K562 (cell line): Measurements from ENCODE around the gene GALNT17. TPM values are rescaled to one million over a fixed set of nuclear protein-coding genes. Genes with fewer than 3 reads are reported as not detected.

ENCODE experiments used
- ATAC-seq: fragments of 200-7000 bp; cut with Tn5 transposase; 3 replicates; pipeline ENCODE4 v1.9.1; 2020; ENCODE audit warnings: moderate library complexity
- BruUV-seq: library from RNA; stranded (reverse); fragments of 400-500 nt; replicated peaks from 2 replicates; lab custom pipeline; 2021; lab: Mats Ljungman, UMichigan
- CTCF ChIA-PET: fragments of 300-600 bp; formaldehyde crosslinking; extraction: SDS; loops from one replicate; lab custom pipeline; 2021; ENCODE audit warnings: low intra/inter-chr PET ratio; lab: Yijun Ruan, JAX
- POLR2A ChIA-PET: fragments of 300-600, 350-650 bp; sonication (Branson Sonifier 250); formaldehyde crosslinking; extraction: SDS; loops from one replicate; lab custom pipeline; 2021; ENCODE audit warnings: antibody characterized with exemption, inconsistent platforms; lab: Yijun Ruan, JAX
- DNase-seq, 4 experiments: peaks; one replicate each; pipeline versions ENCODE4 v3.0.0 to v3.0.0-alpha.2; 2011 to 2018; ENCODE audit warnings: low spot score in 3 of 4, mixed read lengths in 3 of 4; ENCODE audit errors: extremely low read depth in 1 of 4
- FAIRE-seq: peaks from 2 replicates; lab custom pipeline; 2011; peaks lifted over from hg19 to GRCh38; lab: Jason Lieb, UNC
- H2AFZ ChIP-seq: 2 replicates; pipeline ENCODE4 v1.6.0; 2011; ENCODE audit warnings: low read depth, low read length, control low read depth, inconsistent platforms
- H3K27ac ChIP-seq: fragments of 200-600 bp; 3 replicates; pipeline ENCODE4 v1.8.0; 2011; ENCODE audit warnings: low read depth, mild to moderate bottlenecking, control low read depth, inconsistent platforms, low read length, moderate library complexity, mixed read lengths; ENCODE audit errors: extremely low read depth
- H3K27me3 ChIP-seq, 2 experiments: fragments of 300-600 bp in 1 of 2; 2 replicates in 1 of 2; 3 replicates in 1 of 2; pipeline versions ENCODE4 v1.6.0 to v1.8.0; 2011; ENCODE audit warnings: inconsistent platforms in 2 of 2, low read length in 2 of 2, mild to moderate bottlenecking in 1 of 2, mixed read lengths in 1 of 2, moderate library complexity in 1 of 2; ENCODE audit not compliant: control insufficient read depth in 2 of 2, insufficient read depth in 2 of 2
- H3K36me3 ChIP-seq: fragments of 300-600 bp; 3 replicates; pipeline ENCODE4 v1.8.0; 2011; ENCODE audit warnings: mild to moderate bottlenecking, low read length, inconsistent platforms; ENCODE audit not compliant: control insufficient read depth, insufficient read depth
- H3K4me1 ChIP-seq, 2 experiments: fragments of 200-600 bp in 1 of 2; replicated peaks in 1 of 2; 2 replicates in 1 of 2; 3 replicates in 1 of 2; pipeline versions ENCODE4 v1.5.1 to v1.8.0; 2011; ENCODE audit warnings: inconsistent platforms in 2 of 2, low read length in 2 of 2, mild to moderate bottlenecking in 1 of 2, mixed read lengths in 1 of 2, moderate library complexity in 1 of 2; ENCODE audit not compliant: control insufficient read depth in 2 of 2, insufficient read depth in 2 of 2
- H3K4me2 ChIP-seq: 2 replicates; pipeline ENCODE4 v1.6.1; 2011; ENCODE audit warnings: low read length, control low read depth, inconsistent platforms, mixed read lengths; ENCODE audit not compliant: insufficient read depth
- H3K4me3 ChIP-seq: fragments of 200-600 bp; sonication (generic), shearing (Covaris generic); 2 replicates; pipeline ENCODE4 v1.5.1; 2016; ENCODE audit warnings: control low read depth, inconsistent platforms
- H3K79me2 ChIP-seq: fragments of 200-600 bp; 3 replicates; pipeline ENCODE4 v1.8.0; 2011; ENCODE audit warnings: low read length, inconsistent platforms; ENCODE audit not compliant: control insufficient read depth, insufficient read depth
- H3K9ac ChIP-seq, 2 experiments: 2 replicates each; pipeline versions ENCODE4 v1.6.0 to v1.6.1; 2011; ENCODE audit warnings: low read depth in 2 of 2, low read length in 2 of 2, control low read depth in 1 of 2, inconsistent platforms in 1 of 2, mild to moderate bottlenecking in 1 of 2, mixed read lengths in 1 of 2; ENCODE audit not compliant: insufficient read depth in 1 of 2
- H3K9me1 ChIP-seq: one replicate; pipeline ENCODE4 v1.6.0; 2011; ENCODE audit warnings: inconsistent platforms, mild to moderate bottlenecking, low read length, moderate library complexity; ENCODE audit not compliant: control insufficient read depth, insufficient read depth
- H3K9me3 ChIP-seq: replicated peaks from 2 replicates; pipeline ENCODE4 v1.5.1; 2011; ENCODE audit warnings: low read depth, low read length, inconsistent platforms; ENCODE audit not compliant: control insufficient read depth, insufficient read depth
- H4K20me1 ChIP-seq: replicated peaks from 2 replicates; pipeline ENCODE4 v1.6.1; 2011; ENCODE audit warnings: low read length, inconsistent platforms, mixed read lengths; ENCODE audit not compliant: control insufficient read depth, insufficient read depth
- CREB3 ChIP-seq: fragments of 450-650 bp; conservative IDR thresholded peaks from 2 replicates; pipeline ENCODE4 v1.6.1; 2016; ENCODE audit warnings: missing genetic modification characterization, low read depth, mild to moderate bottlenecking, missing compliant biosample characterization, moderate library complexity
- ESRRA ChIP-seq: fragments of 450-650 bp; IDR thresholded peaks from 2 replicates; pipeline ENCODE4 v1.6.1; 2014; ENCODE audit warnings: low read depth, mild to moderate bottlenecking, moderate library complexity, borderline replicate concordance
- FOXJ2 ChIP-seq: fragments of 200-800 bp; sonication (Bioruptor generic); IDR thresholded peaks from 2 replicates; pipeline ENCODE4 v1.6.1; 2016; ENCODE audit warnings: missing genetic modification characterization, missing compliant biosample characterization
- NFXL1 ChIP-seq: fragments of 450-650 bp; formaldehyde crosslinking; IDR thresholded peaks from 2 replicates; pipeline ENCODE4 v1.4.0; 2021; ENCODE audit warnings: mild to moderate bottlenecking
- PCBP2 ChIP-seq: fragments of 200-400 bp; formaldehyde crosslinking; IDR thresholded peaks from 2 replicates; pipeline ENCODE4 v1.6.1; 2018; ENCODE audit warnings: low read length, low read depth, mild to moderate bottlenecking, moderate library complexity; ENCODE audit not compliant: poor library complexity, severe bottlenecking
- TBP ChIP-seq: optimal IDR thresholded peaks from 2 replicates; pipeline ENCODE3; 2011; ENCODE audit warnings: low read depth, low read length, improper control_type of control experiment
- ZFP36 ChIP-seq: fragments of 150-350 bp; IDR thresholded peaks from 2 replicates; pipeline ENCODE4 v1.6.1; 2018; ENCODE audit warnings: low read length, low read depth; ENCODE audit not compliant: partially characterized antibody
- ZNF146 ChIP-seq: IDR thresholded peaks from one replicate; pipeline ENCODE4 v1.6.1; 2018; ENCODE audit warnings: missing compliant biosample characterization; ENCODE audit not compliant: unreplicated experiment
- ZNF584 ChIP-seq: fragments of 200-800 bp; sonication (Bioruptor generic); IDR thresholded peaks from 2 replicates; pipeline ENCODE4 v1.6.1; 2016; ENCODE audit warnings: low read depth, mild to moderate bottlenecking, missing genetic modification characterization, missing compliant biosample characterization
- ZNF668 ChIP-seq: fragments of 250-450 bp; sonication (Bioruptor Pico); IDR thresholded peaks from 2 replicates; pipeline ENCODE4 v1.8.0; 2022; ENCODE audit warnings: mild to moderate bottlenecking, inconsistent platforms
- WGBS: fragments of 100-300 bp; shearing (Covaris generic); methylation state at CpG from one replicate; pipeline ENCODE4 v1.1.6; 2016; ENCODE audit warnings: low coverage, mixed read lengths; ENCODE audit not compliant: insufficient coverage; ENCODE audit errors: missing lambda C conversion rate; 5-methylcytosine and 5-hydroxymethylcytosine counted together
- in situ Hi-C: fragments of 300-500 bp; cut with MboI; formaldehyde crosslinking; loops from 4 replicates; pipeline ENCODE4 v1.15.0; 2018; ENCODE audit warnings: inconsistent platforms, mixed read lengths
- intact Hi-C: fragments of 100-400 bp; cut with micrococcal nuclease; formaldehyde crosslinking; loops from 2 replicates; pipeline ENCODE4 v1.14.2; 2022
- polyA plus RNA-seq, 8 experiments: library from polyadenylated mRNA; depleted of rRNA in 4 of 8; stranded (reverse) in 5 of 8; unstranded in 3 of 8; fragments of >200 nt; fragmentation: Nextera tagmentation in 2 of 8; fragmentation: Illumina TruSeq in 1 of 8; extraction: Ambion mirVana in 2 of 8; extraction: Trizol in 1 of 8; gene quantifications; 2 replicates each; pipeline versions ENCODE4 v1.2.1 to v1.2.3, GENCODE V29; 2011 to 2014; ENCODE audit warnings: inconsistent platforms in 1 of 8, missing spikeins in 1 of 8
- total RNA-seq, 7 experiments: library from RNA; depleted of rRNA in 6 of 7; stranded (reverse); fragments of >200 nt in 6 of 7; fragmentation: Illumina TruSeq in 2 of 7; extraction: Trizol in 2 of 7; gene quantifications; 2 replicates each; pipeline versions ENCODE4 v1.2.1 to v1.2.3, GENCODE V29; 2011 to 2021; ENCODE audit warnings: low replicate concordance in 1 of 7
- TF ChIP-seq, protein P1 (sequence below): IDR thresholded peaks from 2 replicates; pipeline ENCODE4 v1.6.1; 2016; ENCODE audit warnings: missing genetic modification characterization, missing compliant biosample characterization
- TF ChIP-seq, protein P2 (sequence below), 2 experiments: IDR thresholded peaks; 2 replicates each; pipeline ENCODE4 v1.6.1; 2011; ENCODE audit warnings: borderline replicate concordance in 1 of 2, control low read depth in 1 of 2, low read depth in 1 of 2, low read length in 1 of 2, mild to moderate bottlenecking in 1 of 2, mixed read lengths in 1 of 2, moderate library complexity in 1 of 2; ENCODE audit not compliant: insufficient read depth in 1 of 2, insufficient read length in 1 of 2, poor library complexity in 1 of 2, severe bottlenecking in 1 of 2; ENCODE audit errors: extremely low read depth in 1 of 2
- TF ChIP-seq, protein P3 (sequence below): sonication (generic); formaldehyde crosslinking; IDR thresholded peaks from 2 replicates; pipeline ENCODE4 v1.8.1; 2022; ENCODE audit warnings: missing genetic modification reagents

The GALNT17 gene
- total and polyA plus RNA-seq, 9 of the 15 experiments (the other 6 are each of a cell fraction or from before 2014, with no cell fraction given), result not detected

- Histone ChIP-seq H3K27me3 (no peaks in the 10 kb centered on the region; a peak in 1 of 5 replicates), H3K27ac (no peak overlapping the region), H3K4me1 (no peaks in the 10 kb centered on the region), H3K4me2 (no peak overlapping the region), H4K20me1 (no peaks in the 10 kb centered on the region), H3K9ac (no peak overlapping the region), H3K36me3 (no peaks in the 10 kb centered on the region), H3K9me1 (no peaks in the 10 kb centered on the region), H3K9me3 (no peaks in the 10 kb centered on the region), H3K4me3 (no peak overlapping the region), H2AFZ (no peak overlapping the region), H3K79me2 (no peaks in the 10 kb centered on the region)
- intact Hi-C loops (no loop called here), in situ Hi-C loops (no loop called here)
- ATAC-seq (no peak), DNase-seq (no peak), FAIRE-seq (no peak)
- TF ChIP-seq, protein P1, sequence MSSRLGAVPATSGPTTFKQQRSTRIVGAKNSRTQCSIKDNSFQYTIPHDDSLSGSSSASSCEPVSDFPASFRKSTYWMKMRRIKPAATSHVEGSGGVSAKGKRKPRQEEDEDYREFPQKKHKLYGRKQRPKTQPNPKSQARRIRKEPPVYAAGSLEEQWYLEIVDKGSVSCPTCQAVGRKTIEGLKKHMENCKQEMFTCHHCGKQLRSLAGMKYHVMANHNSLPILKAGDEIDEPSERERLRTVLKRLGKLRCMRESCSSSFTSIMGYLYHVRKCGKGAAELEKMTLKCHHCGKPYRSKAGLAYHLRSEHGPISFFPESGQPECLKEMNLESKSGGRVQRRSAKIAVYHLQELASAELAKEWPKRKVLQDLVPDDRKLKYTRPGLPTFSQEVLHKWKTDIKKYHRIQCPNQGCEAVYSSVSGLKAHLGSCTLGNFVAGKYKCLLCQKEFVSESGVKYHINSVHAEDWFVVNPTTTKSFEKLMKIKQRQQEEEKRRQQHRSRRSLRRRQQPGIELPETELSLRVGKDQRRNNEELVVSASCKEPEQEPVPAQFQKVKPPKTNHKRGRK, result no peak
- TF ChIP-seq ESRRA (no peak), NFXL1 (no peak), FOXJ2 (tag) (no peak), ZNF584 (no peak), CREB3 (tag) (no peak), ZNF146 (CRISPR knock-in tag) (no peak), PCBP2 (no peak), ZNF668 (CRISPR knock-in tag) (no peak), ZFP36 (no peak), TBP (no peak)
- TF ChIP-seq, protein P2, sequence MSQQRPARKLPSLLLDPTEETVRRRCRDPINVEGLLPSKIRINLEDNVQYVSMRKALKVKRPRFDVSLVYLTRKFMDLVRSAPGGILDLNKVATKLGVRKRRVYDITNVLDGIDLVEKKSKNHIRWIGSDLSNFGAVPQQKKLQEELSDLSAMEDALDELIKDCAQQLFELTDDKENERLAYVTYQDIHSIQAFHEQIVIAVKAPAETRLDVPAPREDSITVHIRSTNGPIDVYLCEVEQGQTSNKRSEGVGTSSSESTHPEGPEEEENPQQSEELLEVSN (IDR thresholded peaks at IDR 0.05; ENCODE audit: borderline replicate concordance in 1 of 2, extremely low read depth in 1 of 2, insufficient read depth in 1 of 2, insufficient read length in 1 of 2, low read depth in 1 of 2, low read length in 1 of 2, poor library complexity in 1 of 2, severe bottlenecking in 1 of 2), result no peak
- TF ChIP-seq, protein P3, sequence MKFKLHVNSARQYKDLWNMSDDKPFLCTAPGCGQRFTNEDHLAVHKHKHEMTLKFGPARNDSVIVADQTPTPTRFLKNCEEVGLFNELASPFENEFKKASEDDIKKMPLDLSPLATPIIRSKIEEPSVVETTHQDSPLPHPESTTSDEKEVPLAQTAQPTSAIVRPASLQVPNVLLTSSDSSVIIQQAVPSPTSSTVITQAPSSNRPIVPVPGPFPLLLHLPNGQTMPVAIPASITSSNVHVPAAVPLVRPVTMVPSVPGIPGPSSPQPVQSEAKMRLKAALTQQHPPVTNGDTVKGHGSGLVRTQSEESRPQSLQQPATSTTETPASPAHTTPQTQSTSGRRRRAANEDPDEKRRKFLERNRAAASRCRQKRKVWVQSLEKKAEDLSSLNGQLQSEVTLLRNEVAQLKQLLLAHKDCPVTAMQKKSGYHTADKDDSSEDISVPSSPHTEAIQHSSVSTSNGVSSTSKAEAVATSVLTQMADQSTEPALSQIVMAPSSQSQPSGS, result no peak
- ChIA-PET CTCF (no interaction called here), POLR2A (no interaction called here)
- BruUV-seq, result no TSS peak
- WGBS, result 0% methylated on average over 3 of the region's 3 CpGs
Measured at GRCh38 chr7:71377062-71377461, 245.1 kb downstream of the GALNT17 start.
